Measurements from ENCODE around the gene PAQR6. TPM values are rescaled to one million over a fixed set of nuclear protein-coding genes. Genes with fewer than 3 reads are reported as not detected.

Gene PAQR6
- total RNA-seq, 1 experiment from 2014 or later: 0.92 TPM

DNA sequence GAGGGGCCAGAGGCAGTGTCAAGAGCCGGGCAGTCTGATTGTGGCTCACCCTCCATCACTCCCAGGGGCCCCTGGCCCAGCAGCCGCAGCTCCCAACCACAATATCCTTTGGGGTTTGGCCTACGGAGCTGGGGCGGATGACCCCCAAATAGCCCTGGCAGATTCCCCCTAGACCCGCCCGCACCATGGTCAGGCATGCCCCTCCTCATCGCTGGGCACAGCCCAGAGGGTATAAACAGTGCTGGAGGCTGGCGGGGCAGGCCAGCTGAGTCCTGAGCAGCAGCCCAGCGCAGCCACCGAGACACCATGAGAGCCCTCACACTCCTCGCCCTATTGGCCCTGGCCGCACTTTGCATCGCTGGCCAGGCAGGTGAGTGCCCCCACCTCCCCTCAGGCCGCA is 5.9 kb downstream of the PAQR6 start, which contains the start of gene BGLAP:
BGLAP (plus strand) TSS at position 259 of the 400 bp plus-strand sequence; CDS start at position 307, 48 bp downstream.
- intact Hi-C loops (cut with micrococcal nuclease; ENCODE audit: unreplicated experiment): no loop called here
- DNase-seq (ENCODE audit: low read depth, low spot score) (no peak), ATAC-seq (no peak)
- TF ChIP-seq POLR2AphosphoS5 (IDR thresholded peaks at IDR 0.05; ENCODE audit: low read depth, low read length): no peak
- TF ChIP-seq, protein P1, sequence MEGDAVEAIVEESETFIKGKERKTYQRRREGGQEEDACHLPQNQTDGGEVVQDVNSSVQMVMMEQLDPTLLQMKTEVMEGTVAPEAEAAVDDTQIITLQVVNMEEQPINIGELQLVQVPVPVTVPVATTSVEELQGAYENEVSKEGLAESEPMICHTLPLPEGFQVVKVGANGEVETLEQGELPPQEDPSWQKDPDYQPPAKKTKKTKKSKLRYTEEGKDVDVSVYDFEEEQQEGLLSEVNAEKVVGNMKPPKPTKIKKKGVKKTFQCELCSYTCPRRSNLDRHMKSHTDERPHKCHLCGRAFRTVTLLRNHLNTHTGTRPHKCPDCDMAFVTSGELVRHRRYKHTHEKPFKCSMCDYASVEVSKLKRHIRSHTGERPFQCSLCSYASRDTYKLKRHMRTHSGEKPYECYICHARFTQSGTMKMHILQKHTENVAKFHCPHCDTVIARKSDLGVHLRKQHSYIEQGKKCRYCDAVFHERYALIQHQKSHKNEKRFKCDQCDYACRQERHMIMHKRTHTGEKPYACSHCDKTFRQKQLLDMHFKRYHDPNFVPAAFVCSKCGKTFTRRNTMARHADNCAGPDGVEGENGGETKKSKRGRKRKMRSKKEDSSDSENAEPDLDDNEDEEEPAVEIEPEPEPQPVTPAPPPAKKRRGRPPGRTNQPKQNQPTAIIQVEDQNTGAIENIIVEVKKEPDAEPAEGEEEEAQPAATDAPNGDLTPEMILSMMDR (IDR thresholded peaks at IDR 0.05): no peak
- TF ChIP-seq, protein P2, sequence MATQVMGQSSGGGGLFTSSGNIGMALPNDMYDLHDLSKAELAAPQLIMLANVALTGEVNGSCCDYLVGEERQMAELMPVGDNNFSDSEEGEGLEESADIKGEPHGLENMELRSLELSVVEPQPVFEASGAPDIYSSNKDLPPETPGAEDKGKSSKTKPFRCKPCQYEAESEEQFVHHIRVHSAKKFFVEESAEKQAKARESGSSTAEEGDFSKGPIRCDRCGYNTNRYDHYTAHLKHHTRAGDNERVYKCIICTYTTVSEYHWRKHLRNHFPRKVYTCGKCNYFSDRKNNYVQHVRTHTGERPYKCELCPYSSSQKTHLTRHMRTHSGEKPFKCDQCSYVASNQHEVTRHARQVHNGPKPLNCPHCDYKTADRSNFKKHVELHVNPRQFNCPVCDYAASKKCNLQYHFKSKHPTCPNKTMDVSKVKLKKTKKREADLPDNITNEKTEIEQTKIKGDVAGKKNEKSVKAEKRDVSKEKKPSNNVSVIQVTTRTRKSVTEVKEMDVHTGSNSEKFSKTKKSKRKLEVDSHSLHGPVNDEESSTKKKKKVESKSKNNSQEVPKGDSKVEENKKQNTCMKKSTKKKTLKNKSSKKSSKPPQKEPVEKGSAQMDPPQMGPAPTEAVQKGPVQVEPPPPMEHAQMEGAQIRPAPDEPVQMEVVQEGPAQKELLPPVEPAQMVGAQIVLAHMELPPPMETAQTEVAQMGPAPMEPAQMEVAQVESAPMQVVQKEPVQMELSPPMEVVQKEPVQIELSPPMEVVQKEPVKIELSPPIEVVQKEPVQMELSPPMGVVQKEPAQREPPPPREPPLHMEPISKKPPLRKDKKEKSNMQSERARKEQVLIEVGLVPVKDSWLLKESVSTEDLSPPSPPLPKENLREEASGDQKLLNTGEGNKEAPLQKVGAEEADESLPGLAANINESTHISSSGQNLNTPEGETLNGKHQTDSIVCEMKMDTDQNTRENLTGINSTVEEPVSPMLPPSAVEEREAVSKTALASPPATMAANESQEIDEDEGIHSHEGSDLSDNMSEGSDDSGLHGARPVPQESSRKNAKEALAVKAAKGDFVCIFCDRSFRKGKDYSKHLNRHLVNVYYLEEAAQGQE (IDR thresholded peaks at IDR 0.05; ENCODE audit: insufficient read depth in 1 of 2, low read depth in 2 of 2, low read length in 1 of 2): no peak
- no peak for TF ChIP-seq SIN3A (IDR thresholded peaks at IDR 0.05; ENCODE audit: borderline replicate concordance, insufficient read depth, low read depth, low read length)
- TF ChIP-seq TCF7L2 (IDR thresholded peaks at IDR 0.05; ENCODE audit: low read depth, low read length): no peak
- H3K36me3 ChIP-seq (ENCODE audit: control insufficient read depth, insufficient read depth, low read length): no peaks in the 10 kb centered on the region
- no peak within 1 kb of the TSS for H3K4me3 ChIP-seq (ENCODE audit: low read depth in 2 of 2, low read length in 2 of 2)
- peaks cover 3% of the 10 kb centered on the region for H3K4me1 ChIP-seq (ENCODE audit: control insufficient read depth, insufficient read depth, low read length)
- H3K27me3 ChIP-seq (ENCODE audit: control insufficient read depth, insufficient read depth, low read length): no peaks in the 10 kb centered on the region
- H3K9me3 ChIP-seq (ENCODE audit: control insufficient read depth, insufficient read depth, low read depth, low read length): no peaks in the 10 kb centered on the region
- no TSS peak for BruUV-seq (replicated peaks)
- CTCF ChIA-PET: no interaction called here
- H3K27ac ChIP-seq (ENCODE audit: low read length): no peak within 1 kb of the TSS
- POLR2A ChIA-PET: no interaction called here
- in situ Hi-C loops (cut with HindIII; ENCODE audit: low pct_unique_long_range_greater_than_20kb, low sequenced_read_pairs): no loop called here

DNA sequence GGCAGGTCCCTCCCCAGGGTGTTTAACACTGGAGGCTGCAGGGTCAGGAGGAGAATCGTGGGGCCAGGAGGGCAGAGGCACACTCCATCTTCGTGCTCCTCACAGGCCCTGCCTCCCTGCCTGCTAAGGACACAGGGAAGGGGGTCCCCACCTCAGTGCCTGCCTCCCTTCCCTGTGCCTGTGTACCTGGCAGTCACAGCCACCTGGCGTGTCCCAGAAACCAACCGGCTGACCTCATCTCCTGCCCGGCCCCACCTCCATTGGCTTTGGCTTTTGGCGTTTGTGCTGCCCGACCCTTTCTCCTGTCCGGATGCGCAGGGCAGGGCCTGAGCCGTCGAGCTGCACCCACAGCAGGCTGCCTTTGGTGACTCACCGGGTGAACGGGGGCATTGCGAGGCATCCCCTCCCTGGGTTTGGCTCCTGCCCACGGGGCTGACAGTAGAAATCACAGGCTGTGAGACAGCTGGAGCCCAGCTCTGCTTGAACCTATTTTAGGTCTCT is 6.5 kb downstream of the PAQR6 start:
- CTCF ChIA-PET: no interaction called here
- Histone ChIP-seq H3K36me3 (ENCODE audit: control insufficient read depth, insufficient read depth, low read length) (no peaks in the 10 kb centered on the region), H3K4me3 (ENCODE audit: low read depth in 2 of 2, low read length in 2 of 2) (no peak overlapping the region), H3K27me3 (ENCODE audit: control insufficient read depth, insufficient read depth, low read length) (no peaks in the 10 kb centered on the region), H3K27ac (ENCODE audit: low read length) (no peak overlapping the region), H3K9me3 (ENCODE audit: control insufficient read depth, insufficient read depth, low read depth, low read length) (no peaks in the 10 kb centered on the region), H3K4me1 (ENCODE audit: control insufficient read depth, insufficient read depth, low read length) (peaks cover 2% of the 10 kb centered on the region)
- in situ Hi-C loops (cut with HindIII; ENCODE audit: low pct_unique_long_range_greater_than_20kb, low sequenced_read_pairs) (no loop called here), intact Hi-C loops (cut with micrococcal nuclease; ENCODE audit: unreplicated experiment) (no loop called here)
- ATAC-seq (no peak), DNase-seq (ENCODE audit: low read depth, low spot score) (no peak)
- BruUV-seq (replicated peaks): no TSS peak
- TF ChIP-seq, protein P1 (IDR thresholded peaks at IDR 0.05): no peak
- TF ChIP-seq SIN3A (IDR thresholded peaks at IDR 0.05; ENCODE audit: borderline replicate concordance, insufficient read depth, low read depth, low read length) (no peak), POLR2AphosphoS5 (IDR thresholded peaks at IDR 0.05; ENCODE audit: low read depth, low read length) (no peak), TCF7L2 (IDR thresholded peaks at IDR 0.05; ENCODE audit: low read depth, low read length) (no peak)
- TF ChIP-seq, protein P2 (IDR thresholded peaks at IDR 0.05; ENCODE audit: insufficient read depth in 1 of 2, low read depth in 2 of 2, low read length in 1 of 2): no peak
- POLR2A ChIA-PET: no interaction called here

Measured in Panc1 (cell line).